Gastrocnemius medialis (tissue), 4 donors: ENCODE results near the gene VSTM5. TPM values are rescaled to one million over a fixed set of nuclear protein-coding genes. Genes with fewer than 3 reads are reported as not detected.

Source experiments
- ATAC-seq, 2 donors: fragments of 150-250 bp; one replicate each; pipeline ENCODE4 v1.9.1; 2016
- DNase-seq, 2 donors: peaks; one replicate each; pipeline ENCODE4 v3.0.0-alpha.2; 2019
- H3K27ac ChIP-seq, 4 donors: fragments of 200-600 bp; sonication (generic); 1 replicate in 1 of 4; 2 replicates in 3 of 4; pipeline ENCODE4 v1.5.1; 2016 to 2018; ENCODE audit warnings: mild to moderate bottlenecking in 2 of 4, moderate library complexity in 1 of 4
- H3K27me3 ChIP-seq, 3 donors: fragments of 200-600 bp; sonication (generic) in 2 of 3; 1 replicate in 1 of 3; 2 replicates in 2 of 3; pipeline versions ENCODE4 v1.5.1 to v1.6.0; 2016 to 2019; ENCODE audit warnings: mild to moderate bottlenecking in 1 of 3, moderate library complexity in 1 of 3
- H3K36me3 ChIP-seq, 2 donors: fragments of 200-600 bp; sonication (generic) in 1 of 2; one replicate each; pipeline ENCODE4 v1.5.1; 2017 to 2018
- H3K4me1 ChIP-seq, 2 donors: fragments of 200-600 bp; sonication (generic) in 1 of 2; one replicate each; pipeline ENCODE4 v1.5.1; 2016 to 2017; ENCODE audit warnings: mild to moderate bottlenecking in 2 of 2
- H3K4me3 ChIP-seq, 4 donors: fragments of 200-600 bp; sonication (generic) in 3 of 4; 1 replicate in 1 of 4; 2 replicates in 3 of 4; pipeline ENCODE4 v1.5.1; 2016 to 2019; ENCODE audit warnings: mild to moderate bottlenecking in 2 of 4
- H3K9me3 ChIP-seq, 3 donors: fragments of 200-600 bp; sonication (generic) in 2 of 3; 1 replicate in 1 of 3; 2 replicates in 2 of 3; pipeline ENCODE4 v1.5.1; 2016 to 2019
- CTCF ChIP-seq, 5 experiments: fragments of 450-650 bp in 3 of 5; fragments of 200-600 bp in 2 of 5; sonication (generic) in 2 of 5; IDR thresholded peaks in 4 of 5; conservative IDR thresholded peaks in 1 of 5; 1 replicate in 4 of 5; 2 replicates in 1 of 5; pipeline ENCODE4 v1.5.1; 2016 to 2019; ENCODE audit warnings: antibody characterized with exemption in 5 of 5, mild to moderate bottlenecking in 3 of 5, moderate library complexity in 3 of 5
- POLR2A ChIP-seq, 2 donors: fragments of 450-650 bp; IDR thresholded peaks; one replicate each; pipeline ENCODE4 v1.6.1; 2017; ENCODE audit warnings: antibody characterized with exemption in 2 of 2, mild to moderate bottlenecking in 2 of 2, moderate library complexity in 2 of 2
- in situ Hi-C, 4 donors: fragments of 200-750 bp; cut with MboI; loops; one replicate each; pipeline versions ENCODE4 v1.15.0 to v1.8.0; 2017; ENCODE audit warnings: low sequenced_read_pairs in 4 of 4
- intact Hi-C: fragments of 100-400 bp; cut with DNase I; formaldehyde crosslinking; loops from one replicate; pipeline ENCODE4 v1.15.1; 2023; ENCODE audit warnings: low total_unique reads
- total RNA-seq, 4 donors: library from RNA; depleted of rRNA; stranded (reverse); fragments of >200 nt; gene quantifications; one replicate each; pipeline versions ENCODE4 v1.1.0 to v1.2.3, GENCODE V29; 2016

Gene VSTM5
- total RNA-seq, 4 donors from 2014 or later: not detected

- intact Hi-C loops (no loop called here), in situ Hi-C loops (no loop called here)
- Histone ChIP-seq H3K36me3 (no peaks in the 10 kb centered on the region), H3K27ac (no peak overlapping the region), H3K4me3 (no peak overlapping the region), H3K4me1 (no peaks in the 10 kb centered on the region), H3K27me3 (no peaks in the 10 kb centered on the region), H3K9me3 (no peaks in the 10 kb centered on the region)
- no peak for DNase-seq
- ATAC-seq: no peak
- TF ChIP-seq POLR2A (IDR thresholded peaks at IDR 0.05) (no peak), CTCF (IDR thresholded peaks at IDR 0.05 in 4 of 5, conservative IDR thresholded peaks at IDR 0.05 in 1 of 5) (no peak)
Observed at GRCh38 chr11:93840981-93841380, 9.4 kb downstream of the VSTM5 start.

- Histone ChIP-seq H3K27ac (no peak overlapping the region), H3K27me3 (no peaks in the 10 kb centered on the region), H3K4me3 (no peak overlapping the region), H3K4me1 (no peaks in the 10 kb centered on the region), H3K36me3 (no peaks in the 10 kb centered on the region), H3K9me3 (no peaks in the 10 kb centered on the region)
- intact Hi-C loops (no loop called here), in situ Hi-C loops (no loop called here)
- TF ChIP-seq POLR2A (IDR thresholded peaks at IDR 0.05) (no peak), CTCF (IDR thresholded peaks at IDR 0.05 in 4 of 5, conservative IDR thresholded peaks at IDR 0.05 in 1 of 5) (no peak)
- ATAC-seq (no peak), DNase-seq (no peak)
Observed at GRCh38 chr11:93840180-93840579, 10.2 kb downstream of the VSTM5 start.

- Histone ChIP-seq H3K9me3 (no peaks in the 10 kb centered on the region), H3K27ac (no peak overlapping the region), H3K27me3 (no peaks in the 10 kb centered on the region), H3K4me1 (no peaks in the 10 kb centered on the region), H3K36me3 (no peaks in the 10 kb centered on the region), H3K4me3 (no peak overlapping the region)
- ATAC-seq (no peak), DNase-seq (no peak)
- in situ Hi-C loops: no loop called here
- TF ChIP-seq CTCF (IDR thresholded peaks at IDR 0.05 in 4 of 5, conservative IDR thresholded peaks at IDR 0.05 in 1 of 5): no peak
- TF ChIP-seq POLR2A (IDR thresholded peaks at IDR 0.05): no peak
- intact Hi-C loops: no loop called here
Observed at GRCh38 chr11:93838967-93839366, 11.5 kb downstream of the VSTM5 start.

GRCh38 chr11:93832780-93833179 lies 17.6 kb downstream of the VSTM5 start:
- intact Hi-C loops (no loop called here), in situ Hi-C loops (no loop called here)
- no peak overlapping the region for H3K27ac ChIP-seq
- no peak overlapping the region for H3K4me3 ChIP-seq
- DNase-seq (no peak), ATAC-seq (no peak)
- H3K27me3 ChIP-seq: no peaks in the 10 kb centered on the region
- H3K4me1 ChIP-seq: no peaks in the 10 kb centered on the region
- TF ChIP-seq CTCF (IDR thresholded peaks at IDR 0.05 in 4 of 5, conservative IDR thresholded peaks at IDR 0.05 in 1 of 5) (no peak), POLR2A (IDR thresholded peaks at IDR 0.05) (no peak)
- H3K9me3 ChIP-seq: no peaks in the 10 kb centered on the region
- no peaks in the 10 kb centered on the region for H3K36me3 ChIP-seq

GRCh38 chr11:93831343-93832127 lies 18.9 kb downstream of the VSTM5 start:
- no peaks in the 10 kb centered on the region for H3K36me3 ChIP-seq
- H3K27me3 ChIP-seq: no peaks in the 10 kb centered on the region
- in situ Hi-C loops (no loop called here), intact Hi-C loops (no loop called here)
- TF ChIP-seq CTCF (IDR thresholded peaks at IDR 0.05 in 4 of 5, conservative IDR thresholded peaks at IDR 0.05 in 1 of 5): no peak
- TF ChIP-seq POLR2A (IDR thresholded peaks at IDR 0.05): no peak
- no peak overlapping the region for H3K27ac ChIP-seq
- no peak overlapping the region for H3K4me3 ChIP-seq
- ATAC-seq (no peak), DNase-seq (no peak)
- no peaks in the 10 kb centered on the region for H3K9me3 ChIP-seq
- no peaks in the 10 kb centered on the region for H3K4me1 ChIP-seq
